GM12874 (cell line): ENCODE measurements around the gene SFTPB.

Experiments used
- TF ChIP-seq, protein P1 (sequence below): IDR thresholded peaks from 2 replicates; pipeline ENCODE4 v1.5.1; 2011; ENCODE audit warnings: low read depth, mild to moderate bottlenecking, control low read depth, low read length, moderate library complexity; ENCODE audit not compliant: insufficient read depth

The SFTPB gene

DNA sequence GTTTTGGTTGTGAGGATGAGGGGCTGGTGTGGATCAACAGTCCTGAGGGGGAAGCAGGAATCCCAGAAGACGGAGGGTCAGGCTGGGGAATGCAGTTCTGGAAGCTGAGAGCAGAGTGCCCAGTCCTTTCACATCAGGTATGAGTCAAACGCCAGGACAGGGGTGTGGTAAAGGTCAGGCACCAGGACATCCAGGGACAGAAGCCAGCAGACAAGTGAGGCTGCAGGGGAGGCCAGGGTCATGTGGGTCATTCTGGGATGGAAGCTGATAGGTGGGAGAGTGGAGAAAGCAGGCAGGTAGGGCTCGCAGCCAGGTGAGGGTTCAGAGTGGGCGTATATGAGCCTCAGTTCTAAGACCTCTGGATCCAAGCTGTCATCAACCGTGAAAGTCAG, 13.4 kb upstream of the SFTPB start:
- TF ChIP-seq, protein P1, sequence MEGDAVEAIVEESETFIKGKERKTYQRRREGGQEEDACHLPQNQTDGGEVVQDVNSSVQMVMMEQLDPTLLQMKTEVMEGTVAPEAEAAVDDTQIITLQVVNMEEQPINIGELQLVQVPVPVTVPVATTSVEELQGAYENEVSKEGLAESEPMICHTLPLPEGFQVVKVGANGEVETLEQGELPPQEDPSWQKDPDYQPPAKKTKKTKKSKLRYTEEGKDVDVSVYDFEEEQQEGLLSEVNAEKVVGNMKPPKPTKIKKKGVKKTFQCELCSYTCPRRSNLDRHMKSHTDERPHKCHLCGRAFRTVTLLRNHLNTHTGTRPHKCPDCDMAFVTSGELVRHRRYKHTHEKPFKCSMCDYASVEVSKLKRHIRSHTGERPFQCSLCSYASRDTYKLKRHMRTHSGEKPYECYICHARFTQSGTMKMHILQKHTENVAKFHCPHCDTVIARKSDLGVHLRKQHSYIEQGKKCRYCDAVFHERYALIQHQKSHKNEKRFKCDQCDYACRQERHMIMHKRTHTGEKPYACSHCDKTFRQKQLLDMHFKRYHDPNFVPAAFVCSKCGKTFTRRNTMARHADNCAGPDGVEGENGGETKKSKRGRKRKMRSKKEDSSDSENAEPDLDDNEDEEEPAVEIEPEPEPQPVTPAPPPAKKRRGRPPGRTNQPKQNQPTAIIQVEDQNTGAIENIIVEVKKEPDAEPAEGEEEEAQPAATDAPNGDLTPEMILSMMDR: no peak

DNA sequence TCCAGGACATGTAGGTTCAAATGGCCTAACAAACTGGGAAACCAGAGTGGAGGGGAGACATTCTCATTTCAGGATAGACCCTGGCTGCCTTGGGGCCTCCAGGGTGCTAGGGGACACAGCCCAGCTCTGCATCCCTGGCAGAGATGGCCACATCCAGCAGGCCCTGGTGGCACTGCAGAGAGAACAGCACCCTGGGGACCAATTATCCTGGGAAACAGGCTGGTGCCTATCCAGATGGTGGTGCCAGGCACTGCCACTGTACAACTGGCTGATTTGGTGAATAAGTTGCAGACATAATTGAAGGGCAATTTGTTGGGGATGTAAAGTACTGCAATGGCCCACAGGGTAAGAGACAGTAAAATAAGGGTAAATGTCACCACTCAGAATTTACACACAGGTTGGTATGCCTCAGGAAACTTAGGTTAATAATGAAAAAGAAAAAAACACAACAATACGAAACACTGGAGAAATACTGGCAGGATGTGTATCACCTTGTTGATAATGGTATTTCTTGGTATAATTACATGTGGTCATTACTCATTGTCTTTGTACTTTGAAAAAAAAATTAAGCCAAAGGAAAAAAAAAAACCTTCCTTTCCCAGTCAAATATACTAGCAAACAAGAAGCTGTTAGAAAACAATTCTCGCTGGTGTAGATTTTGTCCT, 12.8 kb upstream of the SFTPB start:
- TF ChIP-seq, protein P1: no peak

DNA sequence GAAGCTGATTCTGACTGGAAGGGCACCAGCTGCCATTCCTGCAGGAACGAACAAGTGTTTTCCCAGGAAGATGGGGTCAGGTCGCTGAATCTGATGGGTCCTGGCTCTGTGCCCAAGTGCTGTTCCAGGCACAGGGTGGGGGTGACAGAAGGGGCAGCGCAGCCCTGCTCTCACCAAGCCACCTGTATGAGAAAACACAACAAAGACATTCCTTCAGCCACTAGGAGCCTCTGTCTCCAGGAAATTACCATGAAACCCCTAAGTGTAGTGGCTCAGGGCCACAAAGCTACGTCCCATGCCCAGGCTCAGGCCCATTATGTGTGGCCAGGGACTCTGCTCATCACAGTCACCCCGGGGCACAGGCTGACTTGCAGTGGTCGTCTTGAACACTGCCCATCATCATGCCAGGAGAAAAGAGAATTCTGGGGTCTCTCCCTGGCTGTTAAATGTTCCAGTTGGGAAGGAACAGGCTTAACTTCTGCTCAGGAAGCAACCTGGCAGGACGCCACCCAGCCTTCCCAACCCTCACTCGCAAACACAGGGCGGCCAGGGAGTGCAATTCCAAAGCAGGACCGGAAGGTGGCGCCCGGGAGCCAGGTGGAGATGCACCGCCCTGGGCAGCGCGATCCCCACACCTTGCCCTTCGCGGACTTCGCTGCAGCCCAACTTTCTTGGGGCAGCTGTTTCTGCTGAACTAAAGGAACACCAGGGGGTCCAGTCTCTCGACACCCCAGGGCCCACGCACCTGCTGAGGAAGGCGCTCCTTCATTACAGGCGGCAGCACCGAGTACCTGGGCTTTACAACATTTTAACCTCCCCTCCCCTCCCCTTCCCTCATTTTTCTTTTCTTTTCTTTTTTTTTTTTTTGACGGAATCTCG, 11.0 kb upstream of the SFTPB start:
- TF ChIP-seq, protein P1: peak; percentile 99

DNA sequence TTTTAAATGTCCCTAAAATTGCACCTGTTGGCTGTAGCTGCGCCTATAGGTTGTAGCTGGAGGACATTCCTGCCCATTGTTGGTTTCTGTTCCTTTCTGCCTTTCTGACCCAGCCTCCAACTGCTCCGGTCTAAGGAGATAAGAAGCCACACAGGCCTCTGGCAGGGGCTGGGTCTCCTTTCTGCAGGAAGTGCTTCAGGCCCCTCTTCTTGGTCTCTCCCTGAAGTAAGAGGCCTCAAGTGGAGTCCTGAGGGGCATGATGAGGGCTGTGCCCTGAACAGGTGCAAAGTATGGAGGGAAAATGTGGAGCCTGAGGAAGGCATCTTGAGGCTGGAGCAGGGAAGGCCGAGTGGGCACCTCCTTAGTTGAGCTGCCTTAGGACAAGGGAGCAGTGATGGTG, 10.4 kb upstream of the SFTPB start:
- TF ChIP-seq, protein P1: no peak

DNA sequence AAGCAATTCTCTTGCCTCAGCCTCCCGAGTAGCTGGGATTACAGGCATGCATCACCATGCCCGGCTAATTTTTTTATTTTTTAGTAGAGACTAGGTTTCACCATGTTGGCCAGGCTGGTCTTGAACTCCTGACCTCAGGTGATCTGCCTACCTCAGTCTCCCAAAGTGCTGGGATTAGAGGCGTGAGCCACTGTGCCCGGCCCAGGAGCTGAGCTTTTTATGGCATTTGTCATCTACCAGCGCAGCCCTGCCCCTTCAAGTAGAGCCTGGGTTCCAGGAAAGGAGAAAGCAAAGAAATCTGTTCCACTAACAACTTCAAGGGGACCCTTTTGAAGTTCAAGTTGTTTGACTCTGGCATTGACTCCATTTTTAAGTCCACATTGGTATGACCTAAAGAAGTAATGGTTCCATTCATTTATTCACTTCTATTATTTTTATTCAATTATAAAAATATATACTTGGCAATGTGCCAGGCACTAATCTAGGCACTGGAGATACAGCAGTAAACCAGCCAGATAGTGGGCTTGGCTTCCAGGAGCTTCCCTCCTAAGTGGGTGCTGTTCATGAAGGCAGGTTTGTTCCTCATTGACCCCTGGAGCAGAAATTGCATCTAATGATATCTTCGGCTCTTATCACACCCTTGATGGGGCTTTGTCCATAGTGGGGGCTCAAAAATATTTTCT, 8.0 kb upstream of the SFTPB start:
- TF ChIP-seq, protein P1: no peak

DNA sequence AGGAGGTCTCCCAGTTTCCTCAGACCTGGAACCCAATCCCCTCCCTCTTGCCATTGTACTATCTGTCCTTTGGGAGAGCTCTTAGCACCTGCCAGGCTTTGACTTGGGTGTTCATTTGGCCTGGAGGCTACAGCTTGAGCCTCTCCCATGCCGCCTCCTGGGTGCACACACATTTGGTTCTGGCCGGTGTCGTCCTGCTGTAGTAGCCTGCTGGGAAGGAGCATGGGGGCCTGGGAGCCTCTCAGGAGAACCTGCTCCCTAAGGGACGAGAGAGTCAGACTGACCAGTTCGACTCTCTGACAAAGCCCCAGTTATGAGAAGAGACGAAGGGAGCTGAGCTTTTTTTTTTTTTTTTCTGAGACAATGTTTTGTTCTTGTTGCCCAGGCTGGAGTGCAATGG, 7.4 kb upstream of the SFTPB start:
- TF ChIP-seq, protein P1: no peak

DNA sequence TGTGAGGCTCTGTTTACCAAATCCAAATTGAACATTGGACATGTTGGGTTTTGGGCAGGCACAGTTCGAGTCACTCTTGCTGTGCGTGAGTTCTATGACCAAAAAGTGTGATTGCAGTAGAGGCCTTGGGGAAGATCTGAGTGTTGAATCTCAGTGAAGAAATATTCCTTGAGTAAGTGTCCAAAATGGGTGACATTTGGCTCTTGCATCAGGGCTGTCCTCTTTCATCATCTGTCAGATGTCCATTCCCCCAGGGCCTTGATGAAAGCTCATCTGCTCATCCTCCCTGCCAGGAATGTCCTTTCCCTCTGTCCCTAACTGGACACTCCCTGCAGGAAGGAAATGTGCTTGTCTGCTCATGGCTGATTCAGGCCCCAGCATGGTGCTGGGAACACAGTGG, 6.4 kb upstream of the SFTPB start:
- TF ChIP-seq, protein P1: no peak
